ENCODE data around the gene DPYD. TPM values are rescaled to one million over a fixed set of nuclear protein-coding genes. Genes with fewer than 3 reads are reported as not detected.

DPYD gene
- total and polyA plus RNA-seq, 10 of the 15 experiments (the other 5 are each of a cell fraction or from before 2014, with no cell fraction given): 5.7 to 23.8 (median 10.2) TPM

DNA sequence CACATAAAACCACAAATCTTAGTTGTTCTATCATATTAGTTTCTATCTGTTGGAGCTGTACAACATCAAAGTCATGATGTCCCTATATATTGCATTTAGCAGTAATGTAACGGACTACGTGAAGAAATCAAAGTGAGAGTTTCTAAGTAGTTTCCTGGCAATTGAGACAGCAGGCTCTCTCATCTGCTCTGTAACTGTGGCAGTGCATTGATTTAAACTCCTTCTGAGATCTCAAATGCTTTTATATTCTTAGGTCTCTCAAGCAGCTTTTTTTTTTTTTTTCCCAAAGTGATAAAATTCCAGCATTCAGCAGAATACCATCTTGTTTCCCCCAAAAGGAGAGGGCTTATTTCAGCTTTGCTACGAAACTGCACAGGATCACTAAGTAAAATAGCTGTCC, 719.2 kb downstream of the DPYD start:
- RAD21 ChIA-PET (ENCODE audit: unreplicated experiment): no interaction called here
- intact Hi-C loops (cut with micrococcal nuclease; ENCODE audit: unreplicated experiment): no loop called here
- H3K36me3 ChIP-seq (ENCODE audit: control insufficient read depth in 2 of 2, insufficient read depth in 2 of 2, low read length in 1 of 2): no peaks in the 10 kb centered on the region

More for the DNA sequence above, 719.2 kb downstream of the DPYD start:
- CTCF ChIA-PET: interaction anchor here (0.7 kb wide), 1 partner anchor 9 kb away, joined by 3 read pairs; no protein-coding TSS in a partner anchor
- BruUV-seq (replicated peaks): no TSS peak
- Histone ChIP-seq H3K27ac (ENCODE audit: control insufficient read depth, insufficient read depth) (no peak overlapping the region), H3K4me2 (ENCODE audit: control insufficient read depth, insufficient read depth) (no peak overlapping the region), H4K20me1 (ENCODE audit: control insufficient read depth, insufficient read depth) (no peaks in the 10 kb centered on the region), H3K9me3 (replicated peaks; ENCODE audit: control insufficient read depth, insufficient read depth, low read length) (no peaks in the 10 kb centered on the region), H2AFZ (ENCODE audit: control insufficient read depth, low read depth, low read length) (no peak overlapping the region), H3K4me1 (ENCODE audit: control insufficient read depth, insufficient read depth, low read length) (peaks cover 2% of the 10 kb centered on the region; the same call in 1 of the 2 replicates), H3K27me3 (replicated peaks in 1 of 2; ENCODE audit: control insufficient read depth in 2 of 2, insufficient read depth in 2 of 2, low read length in 1 of 2) (no peaks in the 10 kb centered on the region), H3K9ac (ENCODE audit: control insufficient read depth, insufficient read depth, low read length) (no peak overlapping the region), H3K79me2 (ENCODE audit: control insufficient read depth, insufficient read depth, low read length) (no peaks in the 10 kb centered on the region), H3K4me3 (no peak overlapping the region)
- POLR2A ChIA-PET: no interaction called here
- WGBS (ENCODE audit: insufficient coverage, insufficient replicate concordance, low lambda C conversion rate, missing lambda C conversion rate): 65% methylated on average over 3 of the region's 3 CpGs
- DNase-seq (ENCODE audit: low read depth, low spot score) (no peak), FAIRE-seq (no peak), ATAC-seq (no peak)
- TF ChIP-seq RAD51 (IDR thresholded peaks at IDR 0.05): no peak
- no peak for TF ChIP-seq DPF2 (IDR thresholded peaks at IDR 0.05)
- TF ChIP-seq, protein P1, sequence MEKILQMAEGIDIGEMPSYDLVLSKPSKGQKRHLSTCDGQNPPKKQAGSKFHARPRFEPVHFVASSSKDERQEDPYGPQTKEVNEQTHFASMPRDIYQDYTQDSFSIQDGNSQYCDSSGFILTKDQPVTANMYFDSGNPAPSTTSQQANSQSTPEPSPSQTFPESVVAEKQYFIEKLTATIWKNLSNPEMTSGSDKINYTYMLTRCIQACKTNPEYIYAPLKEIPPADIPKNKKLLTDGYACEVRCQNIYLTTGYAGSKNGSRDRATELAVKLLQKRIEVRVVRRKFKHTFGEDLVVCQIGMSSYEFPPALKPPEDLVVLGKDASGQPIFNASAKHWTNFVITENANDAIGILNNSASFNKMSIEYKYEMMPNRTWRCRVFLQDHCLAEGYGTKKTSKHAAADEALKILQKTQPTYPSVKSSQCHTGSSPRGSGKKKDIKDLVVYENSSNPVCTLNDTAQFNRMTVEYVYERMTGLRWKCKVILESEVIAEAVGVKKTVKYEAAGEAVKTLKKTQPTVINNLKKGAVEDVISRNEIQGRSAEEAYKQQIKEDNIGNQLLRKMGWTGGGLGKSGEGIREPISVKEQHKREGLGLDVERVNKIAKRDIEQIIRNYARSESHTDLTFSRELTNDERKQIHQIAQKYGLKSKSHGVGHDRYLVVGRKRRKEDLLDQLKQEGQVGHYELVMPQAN (conservative IDR thresholded peaks at IDR 0.05): no peak
- no peak for TF ChIP-seq CHD2 (IDR thresholded peaks at IDR 0.05; ENCODE audit: borderline replicate concordance, low read depth, low read length)
- no peak for TF ChIP-seq CHD1 (IDR thresholded peaks at IDR 0.05; ENCODE audit: low read depth, low read length)
- TF ChIP-seq, protein P2, sequence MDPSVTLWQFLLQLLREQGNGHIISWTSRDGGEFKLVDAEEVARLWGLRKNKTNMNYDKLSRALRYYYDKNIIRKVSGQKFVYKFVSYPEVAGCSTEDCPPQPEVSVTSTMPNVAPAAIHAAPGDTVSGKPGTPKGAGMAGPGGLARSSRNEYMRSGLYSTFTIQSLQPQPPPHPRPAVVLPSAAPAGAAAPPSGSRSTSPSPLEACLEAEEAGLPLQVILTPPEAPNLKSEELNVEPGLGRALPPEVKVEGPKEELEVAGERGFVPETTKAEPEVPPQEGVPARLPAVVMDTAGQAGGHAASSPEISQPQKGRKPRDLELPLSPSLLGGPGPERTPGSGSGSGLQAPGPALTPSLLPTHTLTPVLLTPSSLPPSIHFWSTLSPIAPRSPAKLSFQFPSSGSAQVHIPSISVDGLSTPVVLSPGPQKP (IDR thresholded peaks at IDR 0.05; ENCODE audit: low read depth, low read length): no peak
- SMC1A ChIA-PET (ENCODE audit: uncharacterized antibody, unreplicated experiment): interaction anchor here (1.0 to 1.7 kb wide), 4 partner anchors 12 to 43 kb away, joined by 3 to 4 read pairs (median 4); no protein-coding TSS in a partner anchor
- in situ Hi-C loops (cut with MboI): no loop called here

All from GM12878 (cell line).